KOPT-K1 (cell line): ENCODE measurements around the gene GARRE1.
"Not testable (repeated sequence)": the region's sequence is repeated elsewhere in the genome, so short reads cannot be mapped to it uniquely, and the experiment has no call there.

ENCODE experiments used
- H3K27ac ChIP-seq: fragments of 200-600 bp; sonication (generic); 2 replicates; pipeline ENCODE4 v1.5.1; 2016; ENCODE audit warnings: antibody characterized with exemption, mild to moderate bottlenecking, low read depth, low read length; ENCODE audit not compliant: poor library complexity, severe bottlenecking
- H3K36me3 ChIP-seq: fragments of 200-600 bp; sonication (generic); 2 replicates; pipeline ENCODE4 v1.5.1; 2017; ENCODE audit warnings: antibody characterized with exemption, mild to moderate bottlenecking, low read length, moderate library complexity; ENCODE audit not compliant: insufficient read depth
- H3K9me3 ChIP-seq: fragments of 200-600 bp; sonication (generic); 2 replicates; pipeline ENCODE4 v1.5.1; 2017; ENCODE audit warnings: antibody characterized with exemption, low read length, mild to moderate bottlenecking; ENCODE audit not compliant: insufficient read depth, poor library complexity, severe bottlenecking

Gene GARRE1

GRCh38 chr19:34261334-34262109, 7.2 kb downstream of the GARRE1 start:
- Histone ChIP-seq H3K36me3 (no peaks in the 10 kb centered on the region), H3K27ac (no peak overlapping the region), H3K9me3 (no peaks in the 10 kb centered on the region)

- Histone ChIP-seq H3K36me3 (no peaks in the 10 kb centered on the region), H3K9me3 (no peaks in the 10 kb centered on the region), H3K27ac (no peak overlapping the region)
Measured at GRCh38 chr19:34263745-34264237, 9.4 kb downstream of the GARRE1 start.

- no peaks in the 10 kb centered on the region for H3K36me3 ChIP-seq
- H3K27ac ChIP-seq = no peak overlapping the region
- H3K9me3 ChIP-seq = no peaks in the 10 kb centered on the region
Measured at GRCh38 chr19:34265221-34265650, 10.9 kb downstream of the GARRE1 start.

- Histone ChIP-seq H3K9me3 (no peaks in the 10 kb centered on the region), H3K36me3 (no peaks in the 10 kb centered on the region), H3K27ac (no peak overlapping the region)
Measured at GRCh38 chr19:34269081-34269480, 14.7 kb downstream of the GARRE1 start.

GRCh38 chr19:34269489-34269888, 15.1 kb downstream of the GARRE1 start:
- H3K9me3 ChIP-seq = no peaks in the 10 kb centered on the region
- H3K27ac ChIP-seq = no peak overlapping the region
- no peaks in the 10 kb centered on the region for H3K36me3 ChIP-seq

- Histone ChIP-seq H3K36me3 (no peaks in the 10 kb centered on the region), H3K9me3 (no peaks in the 10 kb centered on the region), H3K27ac (no peak overlapping the region)
Measured at GRCh38 chr19:34269968-34270621, 15.7 kb downstream of the GARRE1 start.

GRCh38 chr19:34273121-34273520, 18.8 kb downstream of the GARRE1 start:
- Histone ChIP-seq H3K36me3 (no peaks in the 10 kb centered on the region), H3K27ac (no peak overlapping the region), H3K9me3 (no peaks in the 10 kb centered on the region)

- Histone ChIP-seq H3K36me3 (no peaks in the 10 kb centered on the region), H3K9me3 (no peaks in the 10 kb centered on the region), H3K27ac (no peak overlapping the region)
Measured at GRCh38 chr19:34274284-34274826, 20.0 kb downstream of the GARRE1 start.

GRCh38 chr19:34274827-34275625, 20.7 kb downstream of the GARRE1 start:
- H3K9me3 ChIP-seq = no peaks in the 10 kb centered on the region
- H3K36me3 ChIP-seq = no peaks in the 10 kb centered on the region
- no peak overlapping the region for H3K27ac ChIP-seq

- no peaks in the 10 kb centered on the region for H3K9me3 ChIP-seq
- no peaks in the 10 kb centered on the region for H3K36me3 ChIP-seq
- H3K27ac ChIP-seq = no peak overlapping the region
Measured at GRCh38 chr19:34275705-34276104, 21.4 kb downstream of the GARRE1 start.

GRCh38 chr19:34276614-34277013, 22.3 kb downstream of the GARRE1 start:
- H3K9me3 ChIP-seq = no peaks in the 10 kb centered on the region
- no peaks in the 10 kb centered on the region for H3K36me3 ChIP-seq
- H3K27ac ChIP-seq = no peak overlapping the region

- no peaks in the 10 kb centered on the region for H3K36me3 ChIP-seq
- H3K9me3 ChIP-seq = no peaks in the 10 kb centered on the region
- no peak overlapping the region for H3K27ac ChIP-seq
Measured at GRCh38 chr19:34277244-34277643, 22.9 kb downstream of the GARRE1 start.

- Histone ChIP-seq H3K36me3 (no peaks in the 10 kb centered on the region), H3K27ac (no peak overlapping the region), H3K9me3 (no peaks in the 10 kb centered on the region)
Measured at GRCh38 chr19:34278783-34279182, 24.4 kb downstream of the GARRE1 start.

- H3K36me3 ChIP-seq, H3K27ac ChIP-seq, H3K9me3 ChIP-seq: not testable (repeated sequence)
Measured at GRCh38 chr19:34281444-34281843, 27.1 kb downstream of the GARRE1 start.
